HAP-1 (cell line): ENCODE data around the gene PRG3.
A peak's percentile ranks its signal among the peaks of the same experiment; 100 is the strongest.

Experiments
- DNase-seq, 2 experiments: peaks; one replicate each; pipeline ENCODE4 v3.0.0-alpha.2; 2016 to 2020; ENCODE audit warnings: low spot score in 2 of 2
- H3K27me3 ChIP-seq: fragments of 250-450 bp; sonication (Bioruptor Pico); 2 replicates; pipeline ENCODE4 v1.5.1; 2020; ENCODE audit warnings: low read depth, mild to moderate bottlenecking, moderate library complexity
- H3K36me3 ChIP-seq: fragments of 250-450 bp; sonication (Bioruptor Pico); replicated peaks from 2 replicates; pipeline ENCODE4 v1.5.1; 2020; ENCODE audit warnings: mild to moderate bottlenecking
- H3K4me1 ChIP-seq: fragments of 250-450 bp; sonication (Bioruptor Pico); 2 replicates; pipeline ENCODE4 v1.5.1; 2020; ENCODE audit warnings: mild to moderate bottlenecking
- H3K4me3 ChIP-seq: fragments of 250-450 bp; sonication (Bioruptor Pico); 2 replicates; pipeline ENCODE4 v1.5.1; 2020; ENCODE audit warnings: mild to moderate bottlenecking, moderate library complexity
- H3K9me3 ChIP-seq: fragments of 250-450 bp; sonication (Bioruptor Pico); 2 replicates; pipeline ENCODE4 v1.5.1; 2020; ENCODE audit warnings: mild to moderate bottlenecking, moderate library complexity
- in situ Hi-C: fragments of 300-500 bp; cut with MboI; formaldehyde crosslinking; loops from 3 replicates; pipeline ENCODE4 v1.14.3; 2020; ENCODE audit warnings: low sequenced_read_pairs, inconsistent platforms, mixed read lengths

The PRG3 gene

GRCh38 chr11:57391111-57391510 lies 10.2 kb upstream of the PRG3 start:
- no peaks in the 10 kb centered on the region for H3K9me3 ChIP-seq
- H3K36me3 ChIP-seq, result no peaks in the 10 kb centered on the region
- H3K4me3 ChIP-seq, result no peak overlapping the region
- H3K4me1 ChIP-seq, result no peaks in the 10 kb centered on the region
- no peak for DNase-seq
- H3K27me3 ChIP-seq, result peaks cover 8% of the 10 kb centered on the region
- in situ Hi-C loops, result no loop called here

DNA sequence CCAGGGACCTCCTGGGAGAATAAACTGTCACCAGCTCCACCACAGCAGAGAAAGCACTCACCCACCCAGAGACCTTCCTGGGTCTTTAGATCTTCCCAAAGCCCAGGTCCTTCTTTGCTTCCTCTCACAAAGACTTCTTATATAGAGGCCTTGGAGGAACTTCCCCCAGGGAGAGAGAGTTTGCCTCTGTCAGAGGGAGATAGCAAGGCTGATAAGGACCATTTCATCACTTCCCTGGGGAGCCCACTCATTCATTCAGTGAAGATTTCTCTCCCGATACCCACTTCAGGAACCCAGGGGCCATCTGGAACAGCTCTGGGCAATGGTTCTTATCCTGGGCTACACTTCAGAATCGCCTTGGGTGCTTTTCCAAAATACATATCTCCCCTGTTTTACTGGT lies 9.6 kb upstream of the PRG3 start, which contains the start of gene PRG2:
Gene PRG2 (minus strand): TSS at position 116 of the 400 bp plus-strand sequence. CDS start 706 bp downstream, outside the sequence.
- no peak for DNase-seq
- Histone ChIP-seq H3K36me3 (no peaks in the 10 kb centered on the region), H3K9me3 (no peaks in the 10 kb centered on the region), H3K4me1 (no peaks in the 10 kb centered on the region), H3K4me3 (no peak within 1 kb of the TSS), H3K27me3 (peaks cover 8% of the 10 kb centered on the region)
- in situ Hi-C loops, result no loop called here

GRCh38 chr11:57387289-57388030 lies 6.5 kb upstream of the PRG3 start:
- no peak overlapping the region for H3K4me3 ChIP-seq
- no peaks in the 10 kb centered on the region for H3K4me1 ChIP-seq
- in situ Hi-C loops, result no loop called here
- DNase-seq, result no peak
- H3K36me3 ChIP-seq, result no peaks in the 10 kb centered on the region
- no peaks in the 10 kb centered on the region for H3K9me3 ChIP-seq
- H3K27me3 ChIP-seq, result peaks cover 8% of the 10 kb centered on the region

- H3K4me3 ChIP-seq, result no peak overlapping the region
- in situ Hi-C loops, result no loop called here
- no peaks in the 10 kb centered on the region for H3K36me3 ChIP-seq
- peaks cover 8% of the 10 kb centered on the region for H3K27me3 ChIP-seq
- H3K9me3 ChIP-seq, result no peaks in the 10 kb centered on the region
- DNase-seq, result no peak
- H3K4me1 ChIP-seq, result no peaks in the 10 kb centered on the region
Observed at GRCh38 chr11:57386178-57386940, 5.4 kb upstream of the PRG3 start.

GRCh38 chr11:57379732-57380131 lies 1.2 kb downstream of the PRG3 start:
- Histone ChIP-seq H3K4me1 (no peaks in the 10 kb centered on the region), H3K27me3 (no peaks in the 10 kb centered on the region), H3K9me3 (no peaks in the 10 kb centered on the region), H3K36me3 (no peaks in the 10 kb centered on the region), H3K4me3 (no peak overlapping the region)
- in situ Hi-C loops, result no loop called here
- peak in 1 of 2 experiments; percentile 56 for DNase-seq

- Histone ChIP-seq H3K4me1 (no peaks in the 10 kb centered on the region), H3K27me3 (no peaks in the 10 kb centered on the region), H3K36me3 (no peaks in the 10 kb centered on the region), H3K9me3 (no peaks in the 10 kb centered on the region), H3K4me3 (no peak overlapping the region)
- no peak for DNase-seq
- in situ Hi-C loops, result no loop called here
Observed at GRCh38 chr11:57378186-57378585, 2.8 kb downstream of the PRG3 start.

DNA sequence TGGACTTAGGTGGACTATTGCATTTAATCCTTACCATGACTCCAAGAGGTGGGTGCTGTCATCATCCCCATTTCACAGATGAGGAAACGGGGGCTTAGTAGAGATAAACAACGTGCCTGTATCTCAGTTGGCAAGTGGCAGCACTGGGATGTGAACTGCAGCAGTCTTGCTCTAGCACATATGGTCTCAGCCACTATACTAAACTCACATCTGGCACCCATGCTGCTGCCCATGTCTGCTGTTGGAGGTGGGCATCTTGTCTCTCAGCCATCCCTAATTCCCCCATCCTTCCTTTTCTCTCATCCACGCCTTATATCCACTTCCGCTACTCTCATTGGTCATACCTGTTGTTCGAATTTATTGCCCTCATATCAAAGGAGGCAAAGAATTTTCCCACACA lies 3.8 kb downstream of the PRG3 start:
- no peaks in the 10 kb centered on the region for H3K36me3 ChIP-seq
- no peaks in the 10 kb centered on the region for H3K27me3 ChIP-seq
- H3K9me3 ChIP-seq, result no peaks in the 10 kb centered on the region
- no peaks in the 10 kb centered on the region for H3K4me1 ChIP-seq
- in situ Hi-C loops, result no loop called here
- no peak for DNase-seq
- H3K4me3 ChIP-seq, result no peak overlapping the region

GRCh38 chr11:57376095-57377090 lies 4.6 kb downstream of the PRG3 start:
- H3K4me1 ChIP-seq, result no peaks in the 10 kb centered on the region
- no peak overlapping the region for H3K4me3 ChIP-seq
- no peaks in the 10 kb centered on the region for H3K36me3 ChIP-seq
- DNase-seq, result no peak
- no peaks in the 10 kb centered on the region for H3K27me3 ChIP-seq
- in situ Hi-C loops, result no loop called here
- no peaks in the 10 kb centered on the region for H3K9me3 ChIP-seq

GRCh38 chr11:57375490-57375889 lies 5.5 kb downstream of the PRG3 start:
- DNase-seq, result no peak
- H3K36me3 ChIP-seq, result no peaks in the 10 kb centered on the region
- in situ Hi-C loops, result no loop called here
- no peak overlapping the region for H3K4me3 ChIP-seq
- H3K4me1 ChIP-seq, result no peaks in the 10 kb centered on the region
- no peaks in the 10 kb centered on the region for H3K27me3 ChIP-seq
- no peaks in the 10 kb centered on the region for H3K9me3 ChIP-seq

DNA sequence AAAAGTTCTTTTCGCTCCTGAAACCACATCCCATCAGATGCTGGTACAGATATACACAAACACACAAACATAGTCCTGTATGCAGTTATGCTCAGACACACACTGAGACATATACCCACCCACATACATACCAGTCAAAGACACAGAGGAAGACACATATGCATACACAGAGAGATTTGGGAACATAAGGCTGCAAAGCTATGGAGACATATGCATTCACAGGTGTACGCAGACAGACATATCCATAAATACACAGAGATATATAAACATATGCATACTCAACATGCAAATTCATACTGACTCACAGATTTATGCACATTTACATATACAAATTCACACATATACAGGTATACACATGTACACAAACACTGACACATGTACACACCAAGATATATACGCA lies 6.0 kb downstream of the PRG3 start:
- H3K27me3 ChIP-seq, result no peaks in the 10 kb centered on the region
- H3K9me3 ChIP-seq, result no peaks in the 10 kb centered on the region
- H3K4me1 ChIP-seq, result no peaks in the 10 kb centered on the region
- no peak overlapping the region for H3K4me3 ChIP-seq
- DNase-seq, result no peak
- in situ Hi-C loops, result loop anchor here (25.0 kb wide), 1 partner anchor 1137 kb away; the partner anchor contains the start of gene OR5B21
- no peaks in the 10 kb centered on the region for H3K36me3 ChIP-seq

DNA sequence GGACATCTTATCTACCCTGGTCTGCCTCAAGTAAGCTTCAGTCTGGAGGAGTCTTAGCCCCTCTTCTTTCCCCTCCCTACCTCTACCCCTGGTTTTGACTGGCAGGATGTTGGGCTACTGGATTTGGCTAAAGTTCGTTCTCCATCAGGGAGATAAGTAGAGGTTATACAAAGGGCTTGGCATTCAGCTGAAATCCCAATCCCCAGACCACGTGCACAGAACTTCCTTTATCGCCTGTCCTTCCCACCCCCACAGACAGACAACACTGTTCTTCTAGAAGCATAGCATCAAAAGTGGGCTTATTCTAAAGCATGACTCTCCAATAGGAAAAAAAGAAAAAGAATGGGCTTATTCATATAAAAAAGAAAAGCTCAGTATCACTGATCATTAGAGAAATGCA lies 7.8 kb downstream of the PRG3 start:
- H3K4me3 ChIP-seq, result no peak overlapping the region
- no peaks in the 10 kb centered on the region for H3K27me3 ChIP-seq
- H3K9me3 ChIP-seq, result no peaks in the 10 kb centered on the region
- no peaks in the 10 kb centered on the region for H3K4me1 ChIP-seq
- in situ Hi-C loops, result loop anchor here (25.0 kb wide), 1 partner anchor 1139 kb away; the partner anchor contains the start of gene OR5B21
- no peak for DNase-seq
- no peaks in the 10 kb centered on the region for H3K36me3 ChIP-seq

- no peak for DNase-seq
- Histone ChIP-seq H3K4me1 (no peaks in the 10 kb centered on the region), H3K27me3 (no peaks in the 10 kb centered on the region), H3K9me3 (no peaks in the 10 kb centered on the region), H3K36me3 (no peaks in the 10 kb centered on the region), H3K4me3 (no peak overlapping the region)
- in situ Hi-C loops, result loop anchor here (25.0 kb wide), 1 partner anchor 1141 kb away; the partner anchor contains the start of gene OR5B21
Observed at GRCh38 chr11:57370941-57371340, 10.0 kb downstream of the PRG3 start.

DNA sequence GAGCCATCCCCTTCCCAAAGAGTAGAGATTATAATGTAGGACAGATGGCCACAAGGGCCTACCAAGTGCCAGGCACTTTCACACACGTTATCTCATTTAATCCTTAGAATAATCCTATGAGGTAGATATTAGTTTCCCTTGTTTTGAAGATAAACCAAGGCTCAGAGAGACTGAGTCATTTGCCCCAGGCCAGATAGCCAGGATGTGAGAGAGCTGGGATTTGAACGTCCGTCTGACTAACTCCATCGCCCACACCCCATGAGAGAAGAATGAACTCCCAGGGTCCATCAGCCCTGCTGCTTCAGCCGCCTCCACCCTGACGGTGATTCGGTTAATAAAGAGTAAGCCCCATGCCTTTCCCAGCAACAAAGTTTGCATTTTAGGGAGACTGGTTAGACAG lies 10.7 kb downstream of the PRG3 start:
- no peaks in the 10 kb centered on the region for H3K4me1 ChIP-seq
- no peaks in the 10 kb centered on the region for H3K9me3 ChIP-seq
- in situ Hi-C loops, result loop anchor here (25.0 kb wide), 1 partner anchor 1142 kb away; the partner anchor contains the start of gene OR5B21
- DNase-seq, result no peak
- no peaks in the 10 kb centered on the region for H3K27me3 ChIP-seq
- no peaks in the 10 kb centered on the region for H3K36me3 ChIP-seq
- no peak overlapping the region for H3K4me3 ChIP-seq
